SK-N-MC (cell line): ENCODE measurements around the gene CCDC17.

Source experiments
- EZH2 ChIP-seq: fragments of 200-600 bp; sonication (generic); IDR thresholded peaks from one replicate; pipeline ENCODE4 v1.6.1; 2017; ENCODE audit warnings: antibody characterized with exemption
- POLR2AphosphoS5 ChIP-seq: IDR thresholded peaks from 2 replicates; pipeline ENCODE4 v1.6.1; 2012; ENCODE audit warnings: mild to moderate bottlenecking, low read depth, low read length, borderline replicate concordance

GRCh38 chr1:45604239-45604638 lies 19.6 kb downstream of the CCDC17 start:
- TF ChIP-seq EZH2 = no peak
- TF ChIP-seq POLR2AphosphoS5 = no peak
